GM21423 (cell line): ENCODE results near the gene ISCA1.
"Not testable (repeated sequence)": the region's sequence is repeated elsewhere in the genome, so short reads cannot be mapped to it uniquely, and the experiment has no call there.

Source experiments
- ATAC-seq: cut with Tn5 transposase; IDR thresholded peaks from one replicate; pipeline ENCODE4 v1.9.1; 2021; ENCODE audit warnings: mild to moderate bottlenecking, moderate library complexity; ENCODE audit not compliant: unreplicated experiment

ISCA1 gene

GRCh38 chr9:86282077-86282978 is at the start of gene ISCA1:
TSS of gene ISCA1 (minus strand) at chr9:86282538. CDS start at chr9:86282458, 80 bp downstream.
- peak; percentile 76 for ATAC-seq

GRCh38 chr9:86330186-86330585 is 47.8 kb upstream of the ISCA1 start:
- no peak for ATAC-seq

- no peak for ATAC-seq
Observed at GRCh38 chr9:86329649-86330048, 47.3 kb upstream of the ISCA1 start.

DNA sequence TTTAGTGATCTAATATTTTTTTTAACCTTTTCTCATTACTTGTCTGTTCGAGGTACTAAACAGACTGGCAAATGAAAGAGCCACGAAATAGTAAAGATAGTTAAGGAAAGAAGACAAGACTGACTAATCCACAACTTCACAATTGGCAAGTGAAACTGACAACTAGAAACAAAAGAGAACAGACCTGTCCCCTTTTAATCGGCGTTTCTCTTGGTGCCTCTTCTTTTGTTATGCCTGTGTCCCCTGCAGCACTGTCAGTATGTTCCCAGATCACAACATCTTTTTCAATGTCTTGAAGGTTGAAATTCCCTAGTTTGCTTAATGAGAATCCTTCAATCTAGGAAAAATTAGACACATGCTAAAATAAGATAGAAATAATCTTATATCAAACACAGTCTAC is 45.8 kb upstream of the ISCA1 start:
- no peak for ATAC-seq

DNA sequence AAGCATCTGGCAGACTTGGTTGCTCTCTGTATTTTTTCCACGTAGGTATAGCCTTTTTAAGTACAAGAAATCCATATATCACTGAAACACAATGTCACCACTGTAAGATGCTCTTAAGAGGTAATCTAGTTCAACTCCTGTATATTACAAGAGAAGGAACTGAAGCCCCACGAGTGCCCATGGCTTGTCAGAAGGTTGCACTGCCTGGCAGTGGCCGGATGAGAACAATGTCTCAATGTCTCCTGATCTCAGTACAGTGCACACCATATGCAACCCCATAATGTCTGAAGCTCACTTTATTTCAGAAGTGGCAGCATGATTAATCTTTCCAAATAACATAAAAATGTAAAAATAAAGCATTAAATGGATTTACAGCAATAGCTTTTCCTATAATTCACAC is 44.2 kb upstream of the ISCA1 start:
- no peak for ATAC-seq

GRCh38 chr9:86324901-86325300 is 42.6 kb upstream of the ISCA1 start:
- ATAC-seq, result no peak

DNA sequence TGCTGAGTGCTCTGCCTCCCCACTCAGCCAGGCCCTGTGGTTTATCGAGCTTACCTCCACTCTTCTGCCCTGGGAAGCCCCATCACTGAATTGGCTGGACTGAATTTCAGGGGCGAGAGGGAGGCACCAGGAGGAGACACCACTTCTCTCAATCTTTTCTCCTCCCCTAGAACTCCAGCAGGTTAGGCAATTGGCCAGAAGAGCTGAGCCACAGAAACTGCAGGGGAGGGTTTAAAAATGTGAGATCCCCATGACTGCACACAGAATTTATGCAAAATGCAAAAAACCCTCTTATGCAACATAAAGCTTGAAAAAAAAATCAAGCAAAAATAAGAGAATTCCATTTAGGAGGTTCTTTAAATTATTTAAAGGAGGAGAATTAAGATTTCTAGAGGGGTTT is 42.0 kb upstream of the ISCA1 start:
- no peak for ATAC-seq

GRCh38 chr9:86322973-86323644 is 40.8 kb upstream of the ISCA1 start:
- ATAC-seq, result no peak

DNA sequence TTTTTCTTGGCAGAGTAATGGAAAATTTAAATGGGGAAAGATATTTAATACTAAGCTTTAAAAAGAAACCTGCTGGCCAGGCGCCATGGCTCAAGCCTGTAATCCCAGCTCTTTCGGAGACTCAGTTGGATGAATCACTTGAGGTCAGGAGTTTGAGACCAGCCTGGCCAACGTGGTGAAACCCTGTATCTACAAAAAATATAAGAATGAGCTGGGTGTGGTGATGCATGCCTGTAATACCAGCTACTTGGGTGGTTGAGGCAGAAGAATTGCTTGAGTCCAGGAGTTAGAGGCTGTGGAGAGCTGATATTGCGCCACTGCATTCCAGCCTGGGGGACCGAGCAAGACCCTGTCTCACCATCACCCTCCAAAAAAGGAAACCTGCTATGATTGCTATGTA is 39.0 kb upstream of the ISCA1 start:
- no peak for ATAC-seq

GRCh38 chr9:86318187-86318586 is 35.8 kb upstream of the ISCA1 start:
- ATAC-seq, result no peak

GRCh38 chr9:86315078-86315477 is 32.7 kb upstream of the ISCA1 start:
- no peak for ATAC-seq

DNA sequence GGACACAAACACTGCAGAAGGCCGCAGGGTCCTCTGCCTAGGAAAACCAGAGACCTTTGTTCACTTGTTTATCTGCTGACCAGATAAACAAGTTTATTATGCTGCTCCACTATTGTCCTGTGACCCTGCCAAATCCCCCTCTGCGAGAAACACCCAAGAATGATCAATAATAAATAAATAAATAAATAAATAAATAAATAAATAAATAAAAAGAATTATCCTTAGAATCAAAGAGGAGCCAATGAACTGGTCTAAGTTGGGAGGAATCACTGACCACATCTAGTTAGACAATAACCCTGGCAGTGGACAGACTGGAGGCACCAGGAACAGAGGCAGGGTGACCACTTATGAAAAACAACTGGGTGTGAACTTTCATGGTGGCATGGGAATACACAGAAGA is 30.6 kb upstream of the ISCA1 start:
- not testable (repeated sequence) for ATAC-seq

DNA sequence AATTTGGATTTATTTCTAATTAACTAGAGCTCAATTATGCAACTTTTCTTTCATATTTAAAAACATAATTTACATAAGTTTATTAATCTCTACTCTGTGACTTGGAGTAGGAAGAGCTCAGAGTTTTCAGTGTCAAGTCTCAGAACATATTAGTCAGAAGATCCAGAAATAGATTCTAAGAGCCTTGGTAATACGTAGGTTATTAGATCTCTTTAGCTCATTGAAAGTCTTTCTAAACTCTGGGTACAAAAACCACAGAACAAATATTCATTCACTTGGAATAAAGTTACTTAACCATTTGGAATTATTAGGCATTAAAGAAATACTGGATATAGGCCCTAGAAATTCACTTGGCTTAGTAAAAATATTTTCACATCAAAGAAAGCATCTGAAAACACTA is 26.3 kb upstream of the ISCA1 start:
- no peak for ATAC-seq

GRCh38 chr9:86304236-86304730 is 21.9 kb upstream of the ISCA1 start:
- ATAC-seq, result no peak

GRCh38 chr9:86303316-86303975 is 21.1 kb upstream of the ISCA1 start:
- no peak for ATAC-seq

DNA sequence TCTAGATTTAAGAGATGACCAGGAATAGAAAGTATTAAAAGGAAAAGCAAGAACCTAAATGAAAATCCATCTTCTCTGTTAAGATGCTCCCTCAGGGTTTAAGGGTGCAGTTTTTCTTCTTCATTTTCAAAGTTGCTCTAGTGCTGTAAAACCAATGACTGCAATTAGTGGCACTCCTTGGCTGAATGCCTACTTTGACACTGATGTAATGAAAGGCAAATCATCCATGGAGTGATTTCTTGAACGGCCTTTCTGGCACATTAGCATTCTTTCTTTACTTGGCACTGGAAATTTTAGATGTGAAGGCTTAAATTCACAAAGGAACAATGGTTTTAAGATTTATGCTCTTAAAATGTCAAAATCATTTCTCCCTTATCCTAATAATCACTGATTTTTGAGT is 19.3 kb upstream of the ISCA1 start:
- ATAC-seq, result no peak

DNA sequence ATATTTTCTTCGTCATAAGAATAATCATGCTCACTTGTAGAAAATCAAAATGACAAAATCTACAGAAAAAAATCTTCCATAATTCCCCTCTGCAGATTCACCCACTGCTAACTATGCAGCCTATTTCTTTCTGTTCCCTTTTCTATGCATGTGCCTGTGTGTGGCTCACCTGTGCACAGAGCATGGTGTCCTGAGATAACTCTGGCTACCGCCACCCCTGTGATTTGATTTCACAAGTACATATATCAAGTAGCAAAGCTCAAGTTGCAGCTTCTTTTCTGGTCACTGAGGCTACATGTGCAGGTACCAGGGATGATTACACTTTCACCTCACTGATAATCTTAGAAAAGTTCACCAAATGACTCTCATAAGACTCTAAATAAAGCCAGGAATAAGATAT is 18.4 kb upstream of the ISCA1 start:
- no peak for ATAC-seq

DNA sequence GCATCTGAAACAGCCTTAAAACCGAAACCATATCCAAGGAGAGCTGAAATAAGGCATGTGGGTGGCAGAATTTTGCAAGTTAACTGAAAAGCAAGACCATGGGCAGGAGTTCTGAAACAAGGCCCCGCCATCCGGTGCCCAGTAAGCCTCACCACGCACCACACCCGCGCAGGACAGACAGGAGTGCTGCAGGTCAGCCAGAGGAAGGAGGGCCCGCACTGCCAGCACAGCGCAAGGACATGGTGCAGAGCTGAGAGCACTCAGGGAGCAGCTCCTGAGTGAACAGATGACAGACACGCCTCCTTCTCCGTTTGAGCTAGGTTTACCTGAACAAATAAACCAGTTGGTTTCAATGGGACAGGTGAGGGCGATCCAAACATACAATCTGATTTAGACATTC is 16.5 kb upstream of the ISCA1 start:
- ATAC-seq, result no peak

GRCh38 chr9:86290341-86290740 is 8.0 kb upstream of the ISCA1 start:
- ATAC-seq, result not testable (repeated sequence)

- ATAC-seq, result no peak
Observed at GRCh38 chr9:86288499-86289198, 6.3 kb upstream of the ISCA1 start.

- ATAC-seq, result no peak
Observed at GRCh38 chr9:86287013-86287412, 4.7 kb upstream of the ISCA1 start.
